Measurements from ENCODE around the gene LFNG. TPM values are rescaled to one million over a fixed set of nuclear protein-coding genes. Genes with fewer than 3 reads are reported as not detected.

LFNG gene
- total and polyA plus RNA-seq, 9 of the 15 experiments (the other 6 are each of a cell fraction or from before 2014, with no cell fraction given): 0.03 to 0.89 (median 0.25) TPM; not detected in 1

GRCh38 chr7:2555121-2556052 lies 35.8 kb downstream of the LFNG start, which contains the start of gene BRAT1 (continued):
- TF ChIP-seq ERF (CRISPR knock-in tag; IDR thresholded peaks at IDR 0.05) (0 out of 2 replicates have a peak, but pooled peaks have one; percentile 25), PHB2 (IDR thresholded peaks at IDR 0.05; ENCODE audit: low read depth) (no peak), ZFX (CRISPR knock-in tag; IDR thresholded peaks at IDR 0.05) (peak; percentile 94), PTTG1 (tag; IDR thresholded peaks at IDR 0.05; ENCODE audit: low read depth) (no peak), NONO (IDR thresholded peaks at IDR 0.05; ENCODE audit: low read depth in 2 of 2, low read length in 1 of 2) (peak; percentile 50 to 100; a peak in 3 of 4 replicates), ZNF384 (IDR thresholded peaks at IDR 0.05; ENCODE audit: low read depth, low read length) (peak; percentile 88), FOXP4 (CRISPR knock-in tag; IDR thresholded peaks at IDR 0.05; ENCODE audit: borderline replicate concordance) (0 out of 2 replicates have a peak, but pooled peaks have one; percentile 40), PHF8 (IDR thresholded peaks at IDR 0.05; ENCODE audit: borderline replicate concordance, low read length) (peak; percentile 68), POLR2AphosphoS5 (IDR thresholded peaks at IDR 0.05; ENCODE audit: control insufficient read depth, insufficient read depth, low read depth, low read length) (peak; percentile 55; the same call in 1 of the 2 replicates), SPI1 (IDR thresholded peaks at IDR 0.05; ENCODE audit: borderline replicate concordance, low read depth, low read length) (peak; percentile 45; the same call in 1 of the 2 replicates), MYC (IDR thresholded peaks at IDR 0.05; ENCODE audit: low read depth, low read length) (peak; percentile 56), MYC (CRISPR knock-in tag; IDR thresholded peaks at IDR 0.05; ENCODE audit: borderline replicate concordance, low read depth) (no peak), PHF20 (IDR thresholded peaks at IDR 0.05; ENCODE audit: partially characterized antibody) (peak; percentile 27), YY1 (IDR thresholded peaks at IDR 0.05; ENCODE audit: borderline replicate concordance in 1 of 3, control insufficient read depth in 1 of 3, extremely low read depth in 1 of 3, insufficient read depth in 3 of 3, insufficient read length in 1 of 3, insufficient replicate concordance in 2 of 3, low read depth in 1 of 3, low read length in 2 of 3) (peak in 2 of 3 experiments; percentile 48 to 49), SIX5 (IDR thresholded peaks at IDR 0.05; ENCODE audit: borderline replicate concordance in 1 of 2, insufficient read depth in 1 of 2, low read depth in 1 of 2, low read length in 2 of 2) (no peak), NCOA2 (IDR thresholded peaks at IDR 0.05; ENCODE audit: partially characterized antibody in 2 of 2) (no peak), FOXK2 (conservative IDR thresholded peaks at IDR 0.05 in 1 of 2, IDR thresholded peaks at IDR 0.05 in 1 of 2; ENCODE audit: low read depth in 2 of 2) (peak in 1 of 2 experiments; percentile 99; a peak in 2 of 4 replicates), MAZ (CRISPR knock-in tag; conservative IDR thresholded peaks at IDR 0.05 in 1 of 2, IDR thresholded peaks at IDR 0.05 in 1 of 2) (peak; percentile 77 to 86), TBP (optimal IDR thresholded peaks at IDR 0.05; ENCODE audit: low read depth, low read length) (peak; percentile 46), PRMT5 (CRISPR knock-in tag; IDR thresholded peaks at IDR 0.05) (peak; percentile 29; the same call in 1 of the 2 replicates), LCOR (CRISPR knock-in tag; IDR thresholded peaks at IDR 0.05) (no peak), TCF7L2 (IDR thresholded peaks at IDR 0.05; ENCODE audit: low read depth, low read length) (peak; percentile 89), JUND (IDR thresholded peaks at IDR 0.05; ENCODE audit: borderline replicate concordance, low read depth, low read length) (peak; percentile 96), JUND (tag; IDR thresholded peaks at IDR 0.05; ENCODE audit: borderline replicate concordance, low read depth, low read length) (no peak), EGR1 (conservative IDR thresholded peaks at IDR 0.05) (peak; percentile 62)
